Fibroblast of gingiva (primary cell): ENCODE measurements around the gene CP.

ENCODE experiments used
- DNase-seq: peaks from one replicate; pipeline ENCODE4 v3.0.0-alpha.2; 2011; ENCODE audit warnings: low read depth

CP gene

DNA sequence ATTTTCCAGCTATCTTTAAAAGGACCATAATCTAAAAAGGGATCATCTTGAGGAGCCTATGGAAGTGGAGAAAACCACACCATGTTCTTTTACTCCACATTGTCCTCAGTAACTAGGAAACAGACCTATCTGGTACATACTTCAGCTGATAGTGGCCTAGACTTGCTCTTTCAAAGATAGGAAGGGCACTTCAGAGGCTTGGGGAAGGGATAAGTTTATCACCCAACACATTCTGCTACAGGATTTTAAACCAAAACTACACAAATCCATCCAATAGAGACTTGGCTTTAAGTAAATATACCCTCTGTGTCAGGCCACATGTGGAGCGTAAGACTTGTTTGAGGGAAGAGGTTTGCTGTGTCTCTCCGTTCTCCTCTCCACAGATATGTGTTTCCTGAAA, 35.4 kb downstream of the CP start:
- no peak for DNase-seq

DNA sequence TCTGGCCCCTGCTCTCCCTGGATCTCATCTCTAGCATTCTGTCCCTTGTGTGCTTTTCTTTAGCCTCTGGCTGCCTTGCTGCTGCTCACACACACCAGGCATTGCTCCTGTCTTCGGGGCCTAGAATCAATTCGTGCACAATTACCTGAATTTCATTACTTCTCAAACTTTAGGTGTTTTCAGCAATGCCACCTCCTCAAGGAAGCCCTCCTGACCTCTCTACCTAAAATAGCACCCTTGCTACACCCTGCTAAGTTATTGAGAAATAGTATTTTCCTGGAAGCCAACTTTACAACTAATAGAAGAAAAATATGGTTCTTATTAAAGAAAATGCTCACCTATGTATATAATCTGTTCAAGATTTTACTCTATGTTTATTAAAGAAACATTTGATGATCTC, 40.4 kb downstream of the CP start:
- no peak for DNase-seq

DNA sequence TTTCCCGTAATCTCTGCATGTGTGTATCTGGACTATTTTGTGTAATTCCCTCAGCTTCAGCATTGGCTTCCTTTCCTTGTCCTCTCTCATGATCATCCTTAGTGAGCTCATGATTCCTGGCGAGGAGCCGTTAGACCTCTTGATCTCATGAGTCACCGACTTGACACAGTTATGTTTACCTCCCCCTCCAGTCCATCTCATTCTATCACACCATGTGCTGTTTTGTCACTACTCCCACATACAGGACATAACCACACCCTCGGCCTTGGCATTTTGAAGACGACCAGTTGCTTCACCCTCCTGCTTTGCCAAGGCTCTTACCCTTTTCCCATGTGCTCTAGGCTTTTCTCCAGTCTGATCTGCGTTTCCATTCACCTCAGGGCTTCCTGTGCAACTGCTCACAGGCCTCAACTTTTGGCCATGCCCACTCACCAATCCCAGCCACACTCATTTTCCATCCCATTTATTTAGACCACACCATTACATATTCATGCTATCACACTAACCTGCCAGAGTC, 41.5 kb downstream of the CP start:
- peak; percentile 100 for DNase-seq

DNA sequence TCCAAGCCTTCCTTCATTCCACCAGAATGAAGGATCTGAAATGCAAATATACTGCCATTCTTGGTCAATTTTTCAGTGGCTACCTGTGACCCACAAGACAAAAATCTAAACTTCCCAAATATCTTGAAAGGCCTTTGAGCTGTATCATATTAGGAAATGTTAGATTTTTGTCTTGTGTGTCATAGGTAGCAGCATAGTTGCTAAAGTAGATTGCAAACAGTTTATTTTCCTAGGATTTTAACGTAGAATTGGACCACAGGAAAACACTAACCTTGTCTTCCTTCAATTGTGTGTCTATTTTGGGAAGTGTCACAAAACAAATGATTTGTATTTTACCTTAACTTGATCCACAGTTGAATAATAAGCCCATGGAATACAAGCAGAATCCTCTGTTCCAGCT, 42.4 kb downstream of the CP start:
- peak; percentile 65 for DNase-seq

DNA sequence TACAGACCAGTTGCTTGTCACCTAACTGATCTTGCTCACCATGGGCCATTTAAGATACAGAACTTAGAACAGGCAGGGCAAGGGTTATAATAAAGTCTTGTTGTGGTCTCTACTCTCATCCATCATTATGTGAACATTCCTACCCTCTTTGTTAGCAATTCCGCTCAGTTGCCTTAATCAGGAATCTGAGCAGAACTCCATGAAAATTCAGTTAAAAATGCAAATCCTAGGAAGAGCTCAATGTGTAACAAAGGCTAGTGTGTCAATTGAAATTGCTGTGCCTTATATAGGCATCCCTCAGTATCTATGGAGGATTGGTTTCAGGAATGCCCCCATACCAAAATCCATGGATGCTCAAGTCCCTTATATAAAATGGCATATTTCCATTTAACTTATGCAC, 44.5 kb downstream of the CP start:
- DNase-seq = no peak

DNA sequence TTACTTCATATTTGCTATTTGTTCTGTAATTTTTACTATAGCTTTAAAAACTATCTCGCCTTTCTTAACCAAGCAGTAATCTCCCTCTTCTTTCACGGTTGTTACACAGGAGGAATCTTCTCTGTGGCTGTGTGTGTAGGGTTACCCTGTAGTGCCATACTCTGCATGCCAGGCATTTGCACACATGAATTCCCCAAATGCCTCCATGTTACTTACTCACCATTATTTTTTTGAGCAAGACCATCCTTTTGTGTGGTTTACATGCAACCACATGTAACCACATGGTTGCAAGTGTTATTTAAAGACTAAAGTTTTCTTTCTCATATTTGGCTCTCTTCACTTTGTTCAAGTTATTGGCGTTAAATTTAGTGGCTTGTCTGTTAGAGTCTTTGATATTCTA, 46.7 kb downstream of the CP start:
- peak; percentile 54 for DNase-seq

DNA sequence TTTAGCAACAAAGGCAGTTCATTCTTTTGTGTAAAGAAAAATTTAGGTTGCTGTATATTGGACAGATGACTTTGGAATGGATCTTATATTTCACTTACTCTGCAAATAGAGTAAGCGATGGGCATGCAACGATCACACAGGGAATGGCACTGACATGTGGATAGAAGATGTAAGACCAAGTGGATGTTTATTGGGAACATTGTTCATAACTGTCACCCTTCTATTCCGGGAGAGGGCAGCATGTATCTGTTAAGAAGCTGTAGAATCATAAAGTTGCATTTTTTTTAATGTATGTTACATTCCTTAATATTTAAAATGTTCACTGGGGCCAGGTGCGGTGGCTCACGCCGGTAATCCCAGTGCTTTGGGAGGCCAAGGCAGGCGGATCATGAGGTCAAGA, 51.0 kb downstream of the CP start:
- no peak for DNase-seq

DNA sequence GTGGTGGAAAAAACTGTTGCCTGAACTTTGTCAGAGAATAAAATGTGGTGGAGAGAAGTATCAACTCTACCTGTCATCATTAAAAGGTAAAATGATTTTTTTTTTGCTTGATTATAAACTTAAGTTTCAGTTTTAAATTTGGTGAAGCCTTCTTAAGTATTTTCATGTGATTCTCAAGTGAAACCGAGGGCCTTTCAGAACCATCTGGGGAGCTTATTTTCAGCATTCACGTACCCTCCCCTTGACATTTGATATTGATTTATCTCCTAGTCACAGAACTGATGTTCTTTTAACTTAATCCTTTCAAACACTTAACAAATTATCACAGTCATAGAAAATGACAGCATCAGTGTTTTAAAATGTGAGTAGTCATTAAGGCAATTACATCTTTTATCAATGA, 53.7 kb downstream of the CP start:
- DNase-seq = no peak

DNA sequence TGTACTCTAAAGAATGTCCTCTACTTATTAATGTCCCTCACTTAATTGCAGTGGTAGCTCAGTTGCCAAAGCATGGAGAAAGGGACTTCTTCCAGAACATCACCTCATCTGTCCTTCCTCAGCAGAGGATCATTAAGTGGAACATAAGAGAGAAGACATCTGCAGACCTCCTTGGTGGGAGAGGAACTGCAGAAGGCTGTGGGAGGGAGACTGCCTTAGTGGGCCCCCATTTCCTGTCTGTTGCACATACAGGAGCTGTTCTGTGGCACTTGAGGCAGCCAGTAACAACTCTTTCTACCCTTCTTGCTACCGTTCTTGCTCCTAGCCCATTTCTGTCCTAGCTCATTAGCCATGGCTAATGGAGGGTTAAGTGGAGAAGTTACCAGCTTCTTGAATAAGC, 58.6 kb downstream of the CP start:
- DNase-seq = no peak

DNA sequence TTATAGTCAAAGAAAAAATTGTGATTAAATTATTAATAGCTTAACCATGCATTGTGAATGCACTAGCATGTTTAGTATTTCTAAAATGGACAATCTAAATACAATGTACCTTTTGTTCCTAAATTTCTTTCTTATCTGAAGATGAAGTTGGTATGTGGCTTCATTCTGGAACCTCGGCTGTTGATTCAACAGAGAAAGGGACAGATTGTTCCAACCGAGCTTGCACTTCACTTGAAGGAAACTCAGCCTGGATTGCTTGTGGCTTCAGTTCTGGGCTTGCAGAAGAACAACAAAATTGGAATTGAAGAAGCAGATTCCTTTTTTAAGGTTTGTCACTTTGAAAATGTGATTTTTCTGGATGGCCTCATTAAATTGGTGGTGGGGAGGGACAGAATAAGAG, 59.6 kb downstream of the CP start:
- DNase-seq = no peak

DNA sequence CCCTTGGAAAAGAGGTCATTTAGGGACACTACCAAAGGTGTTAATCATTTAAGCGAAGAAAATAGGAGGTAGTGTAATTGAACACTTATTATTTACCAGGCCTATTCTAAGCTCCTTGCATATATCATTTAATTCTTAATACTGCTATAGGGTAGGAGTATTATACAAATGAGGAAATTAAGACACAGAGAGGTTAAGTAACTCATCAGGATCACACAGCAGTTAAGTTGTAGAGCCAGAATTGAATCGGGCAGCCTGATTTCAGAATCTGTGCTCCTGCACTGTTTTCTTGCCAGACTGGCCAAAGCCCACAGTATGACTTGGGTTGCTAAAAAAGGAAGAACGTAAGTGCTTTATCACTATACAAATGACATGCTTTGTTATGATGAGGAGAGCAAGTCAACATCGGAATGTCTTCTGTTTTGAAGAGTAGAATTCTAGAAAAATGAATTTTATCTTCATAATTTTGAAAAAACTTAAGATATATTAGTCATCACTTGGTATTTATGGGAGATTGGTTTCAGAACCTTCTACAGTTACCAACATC, 60.8 kb downstream of the CP start:
- no peak for DNase-seq

DNA sequence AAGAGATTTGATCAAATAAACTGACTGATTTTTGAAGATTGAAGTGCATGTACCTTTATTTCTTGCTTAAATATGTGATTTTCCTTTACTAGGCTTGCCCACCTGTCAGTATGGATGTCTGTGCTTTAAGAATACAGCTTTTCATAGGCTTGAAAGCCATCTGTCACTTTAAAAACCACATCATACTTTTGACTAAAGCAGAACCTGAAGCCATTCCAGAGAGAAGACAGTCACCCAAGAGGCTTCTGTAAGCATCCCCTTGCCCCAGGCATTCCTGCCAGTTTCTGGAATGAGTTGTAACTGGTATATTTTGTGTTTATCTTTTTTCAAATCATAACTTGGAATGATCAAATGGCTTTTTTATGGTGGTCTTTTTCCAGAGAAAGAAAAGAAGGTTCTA, 68.2 kb downstream of the CP start:
- DNase-seq = no peak

DNA sequence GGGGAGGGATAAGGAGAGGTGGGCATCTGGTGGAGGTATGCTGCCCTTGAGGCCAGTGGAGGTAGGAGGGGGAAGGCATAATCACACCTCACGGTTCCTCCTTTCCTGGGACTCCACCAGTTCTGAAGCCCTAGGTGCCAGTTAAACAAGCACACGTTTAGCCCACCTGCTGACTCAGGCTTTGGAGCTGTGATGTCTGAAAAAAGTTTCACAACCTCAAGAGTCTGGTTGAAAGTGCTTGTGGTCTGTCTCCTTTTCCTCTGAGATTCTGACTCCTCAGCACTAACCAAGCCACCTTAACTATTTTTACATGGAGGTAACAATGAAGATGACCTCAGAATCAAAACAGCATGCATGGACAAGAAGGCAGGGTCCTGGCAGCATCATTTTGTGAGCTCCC, 69.2 kb downstream of the CP start:
- no peak for DNase-seq

DNA sequence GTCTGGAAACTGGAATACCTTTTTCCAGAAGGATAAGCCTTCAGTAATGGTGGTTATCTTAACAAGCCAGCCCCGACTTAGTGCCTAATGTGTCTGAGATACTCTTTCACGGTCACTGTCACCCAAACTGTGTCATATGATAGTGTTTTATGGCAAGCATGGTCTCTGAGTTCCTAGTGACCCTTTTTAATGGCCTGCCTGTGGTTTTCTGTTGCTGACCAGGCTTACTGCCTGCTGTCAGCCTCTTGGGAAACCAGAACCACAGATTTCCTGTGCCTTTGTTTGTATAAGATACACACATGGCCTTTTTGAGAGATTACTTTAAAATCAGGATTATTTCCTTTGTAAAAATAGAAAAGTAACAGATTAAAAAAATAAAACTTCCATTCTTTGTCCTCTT, 69.8 kb downstream of the CP start:
- peak; percentile 42 for DNase-seq

DNA sequence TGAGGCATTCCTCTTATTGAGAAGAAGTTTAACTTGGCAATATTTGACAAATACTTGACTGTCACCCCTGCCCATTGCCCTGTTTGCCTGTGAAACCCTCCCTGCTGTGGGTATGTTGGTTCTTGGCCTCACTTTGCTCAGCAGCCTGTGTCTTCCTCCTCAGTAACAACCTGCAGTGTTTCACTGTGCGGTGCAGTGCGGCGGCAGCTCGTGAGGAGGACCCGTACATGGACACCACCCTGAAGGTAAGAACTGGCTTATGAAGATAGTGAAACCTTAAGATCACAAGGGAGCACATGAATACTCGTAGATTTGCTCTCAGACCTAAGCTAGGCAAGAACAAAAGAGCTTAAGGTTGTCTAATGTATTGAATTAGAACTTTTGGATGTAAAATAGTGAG, 71.2 kb downstream of the CP start:
- no peak for DNase-seq

DNA sequence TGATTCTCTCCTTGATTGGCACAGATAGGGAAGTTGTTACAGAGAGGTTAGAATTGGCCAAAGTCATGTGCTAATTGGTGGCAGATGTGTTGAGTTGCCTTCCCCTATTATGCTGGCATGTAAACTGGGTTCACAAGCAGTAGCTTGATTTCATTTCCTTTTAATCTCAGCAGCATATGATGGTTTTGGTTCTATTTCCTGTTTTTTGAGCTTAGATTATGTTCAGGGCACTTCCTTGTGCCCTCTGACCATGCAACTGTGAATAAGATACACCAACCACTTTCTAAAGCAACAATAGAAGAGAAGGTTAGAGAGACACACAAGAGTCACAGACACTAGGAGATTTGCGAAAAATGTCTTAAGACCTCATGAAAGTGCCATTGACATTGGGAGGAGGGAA, 75.7 kb downstream of the CP start:
- DNase-seq = no peak

DNA sequence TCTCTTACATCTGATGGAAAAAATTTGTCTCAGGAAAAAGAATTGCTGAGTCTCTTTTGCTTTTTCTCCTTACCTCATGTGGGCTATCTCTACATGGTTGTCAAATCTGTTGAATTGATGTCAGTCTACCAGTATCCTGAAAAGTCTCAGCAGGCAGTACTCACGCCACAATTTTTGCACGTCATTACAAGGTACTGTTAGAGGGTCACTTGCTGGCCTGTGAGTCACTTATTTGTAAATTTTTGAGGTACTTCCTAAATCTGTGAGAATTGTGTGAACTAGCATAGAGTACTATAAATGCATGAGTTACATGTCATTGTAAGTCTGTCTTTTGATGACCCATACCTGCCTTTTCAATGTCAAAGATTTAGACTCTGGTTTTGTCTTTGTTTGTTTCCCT, 76.3 kb downstream of the CP start:
- no peak for DNase-seq

DNA sequence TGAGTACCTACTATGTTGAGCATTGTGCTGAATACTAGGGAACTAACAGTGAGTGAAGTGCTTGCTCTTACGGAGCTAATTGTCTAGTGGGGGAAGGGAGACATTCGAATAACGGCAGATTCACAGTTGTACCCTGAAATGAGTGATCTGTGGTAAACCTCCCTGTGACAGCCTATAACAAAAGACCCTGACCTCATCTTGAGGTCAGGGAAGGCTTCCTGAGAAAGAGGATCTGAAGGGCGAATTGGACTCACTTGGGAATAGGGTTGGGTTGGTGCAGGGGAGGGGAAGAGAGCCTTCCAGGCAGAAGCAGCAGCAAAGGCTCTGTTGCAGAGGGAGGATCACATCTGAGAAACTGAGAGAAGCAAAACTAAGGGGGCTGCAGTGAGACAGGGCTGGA, 78.9 kb downstream of the CP start:
- DNase-seq = no peak

DNA sequence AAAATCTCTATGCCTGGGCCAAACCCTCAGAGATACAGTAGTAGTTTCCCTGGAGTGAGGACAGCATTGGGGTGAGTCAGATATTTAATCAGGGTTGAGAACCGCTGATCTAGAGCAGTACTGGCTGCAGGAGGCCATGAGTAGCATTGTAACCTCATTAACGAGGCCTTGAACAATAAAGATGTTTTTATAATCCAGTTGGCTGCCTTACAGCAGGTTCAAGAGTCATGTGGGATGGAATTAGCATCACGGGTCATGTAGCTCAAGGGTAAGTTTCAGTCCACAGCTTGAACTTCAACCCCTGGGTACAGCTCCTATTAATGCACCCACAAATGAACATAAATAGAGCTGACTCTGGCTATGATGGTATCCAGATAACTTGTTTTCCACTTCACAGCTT, 87.1 kb downstream of the CP start:
- DNase-seq = peak; percentile 2

DNA sequence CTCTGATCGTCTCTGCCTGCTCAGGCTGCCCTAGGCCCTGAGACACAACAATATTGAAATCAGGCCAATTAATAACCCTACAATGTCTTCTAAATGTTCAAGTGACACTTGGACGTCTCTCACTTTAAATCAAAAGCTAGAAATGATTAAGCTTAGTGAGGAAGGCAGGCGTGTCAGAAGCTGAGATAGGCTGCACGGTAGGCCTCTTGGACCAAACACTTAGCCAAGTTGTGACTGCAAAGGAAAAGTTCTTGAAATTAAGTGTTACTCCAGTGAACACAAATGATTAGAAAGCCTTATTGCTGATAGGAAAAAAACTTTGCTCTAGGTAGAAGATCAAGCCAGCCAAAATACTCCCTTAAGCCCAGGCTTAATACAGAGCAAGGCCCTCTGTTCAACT, 90.0 kb downstream of the CP start:
- no peak for DNase-seq

DNA sequence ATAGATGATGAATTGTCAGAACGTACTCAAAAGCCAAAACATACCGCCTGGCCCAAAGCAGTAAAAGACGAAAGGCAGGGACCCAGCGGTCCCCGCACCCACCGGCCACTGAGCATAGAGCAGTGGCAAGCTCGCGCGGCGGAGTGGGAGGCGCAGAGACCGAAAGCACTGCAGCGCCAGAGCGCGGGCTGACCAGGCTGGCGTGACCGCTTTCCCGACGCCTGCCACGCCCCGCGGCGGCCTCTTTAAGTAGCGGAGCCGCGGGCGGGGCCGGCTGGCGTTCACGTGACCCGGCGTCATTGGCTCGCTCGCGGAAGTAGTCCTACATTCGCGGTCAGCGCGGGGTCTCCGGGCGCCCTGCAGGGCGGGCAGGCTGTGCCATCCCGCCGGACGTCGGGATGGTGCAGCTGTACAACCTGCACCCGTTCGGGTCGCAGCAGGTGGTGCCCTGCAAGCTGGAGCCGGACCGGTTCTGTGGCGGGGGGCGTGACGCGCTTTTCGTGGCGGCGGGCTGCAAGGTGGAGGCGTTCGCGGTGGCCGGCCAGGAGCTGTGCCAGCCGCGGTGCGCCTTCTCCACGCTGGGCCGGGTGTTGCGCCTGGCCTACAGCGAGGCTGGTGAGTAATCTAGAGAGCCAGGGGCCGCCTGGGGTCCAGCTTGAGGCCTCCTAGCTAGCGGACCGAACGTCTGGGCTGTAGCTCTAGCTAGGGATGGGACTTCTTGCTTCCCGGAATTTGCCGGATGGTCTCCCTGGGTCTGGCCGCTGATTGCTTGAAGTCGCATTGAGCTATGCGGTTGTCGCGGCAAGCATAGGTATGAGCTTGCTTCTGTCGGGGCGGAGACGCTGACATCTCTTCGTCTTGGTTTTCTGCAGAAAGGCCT, 92.1 kb downstream of the CP start, which contains the start of gene HPS3:
Gene HPS3, plus strand, starts transcription at position 313 of the 880 bp plus-strand sequence. Its CDS starts 86 bp downstream, at position 399.
- DNase-seq = peak; percentile 88

DNA sequence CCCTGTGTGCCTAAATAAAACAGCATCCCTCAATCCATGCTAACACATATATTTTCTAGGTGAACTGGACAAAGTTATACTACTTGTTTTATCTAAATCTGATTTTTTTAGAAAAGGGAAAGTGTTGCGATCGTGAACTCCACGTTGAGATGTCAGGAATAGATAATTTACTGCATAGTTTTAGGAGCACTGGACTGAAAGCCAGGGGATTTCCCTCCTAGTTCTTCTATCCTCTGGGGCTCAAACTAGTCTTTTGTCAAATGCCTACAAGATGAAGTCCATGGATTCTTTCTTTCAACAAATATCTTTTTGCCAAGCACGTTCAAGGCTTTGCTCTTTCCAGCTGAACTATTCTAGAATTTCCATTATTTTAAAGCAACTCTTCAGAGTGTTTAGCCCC, 92.8 kb downstream of the CP start:
- no peak for DNase-seq

DNA sequence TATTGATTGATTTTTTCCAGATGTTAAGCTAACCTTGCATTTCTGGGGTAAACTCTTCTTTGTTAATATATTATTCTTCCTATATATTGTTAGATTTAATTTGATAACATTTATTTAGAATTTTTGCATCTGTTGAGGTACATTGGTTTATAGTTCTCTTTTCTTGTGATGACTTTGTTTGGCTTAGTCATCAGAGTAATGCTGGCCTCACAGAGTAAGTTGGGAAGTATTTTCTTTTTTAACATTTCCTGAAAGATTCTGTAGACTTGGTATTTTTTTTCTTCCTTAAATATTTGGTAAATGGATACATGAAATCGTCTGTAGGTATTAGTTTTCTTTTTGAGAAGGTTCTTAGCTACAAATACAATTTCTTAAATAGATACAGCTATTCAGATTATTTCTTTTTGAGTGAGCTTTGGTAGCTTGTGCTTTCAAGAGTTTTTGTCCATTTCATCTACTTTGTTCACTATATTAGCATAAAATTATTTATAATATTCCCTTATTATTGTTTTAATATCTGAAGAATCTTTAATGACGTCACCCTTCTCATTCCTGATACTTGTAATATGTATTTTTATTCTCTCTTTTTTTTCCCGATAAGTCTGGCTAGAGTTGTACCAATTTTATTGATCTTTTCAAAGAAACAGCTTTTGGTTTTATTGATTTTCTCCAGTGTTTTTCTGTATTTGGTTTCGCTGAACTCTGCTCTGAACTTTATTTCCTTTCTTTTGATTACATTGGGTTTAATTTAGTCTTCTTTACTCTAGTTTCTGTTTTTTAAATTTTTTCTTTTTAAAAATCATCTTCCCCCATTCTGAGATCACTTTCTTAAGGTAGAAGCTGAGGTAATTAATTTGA, 98.7 kb downstream of the CP start:
- DNase-seq = no peak
